COLO829 (cell line): ENCODE data around the gene EZH1.

Experiments used
- DNase-seq: peaks from one replicate; pipeline ENCODE4 v3.0.0; 2012; ENCODE audit warnings: low spot score

The EZH1 gene

GRCh38 chr17:42709561-42709960 is 35.3 kb downstream of the EZH1 start:
- DNase-seq: no peak

- no peak for DNase-seq
Observed at GRCh38 chr17:42708588-42708987, 36.3 kb downstream of the EZH1 start.

GRCh38 chr17:42706732-42707131 is 38.1 kb downstream of the EZH1 start:
- DNase-seq: no peak

GRCh38 chr17:42704837-42705494 is 39.9 kb downstream of the EZH1 start:
- DNase-seq: no peak

- DNase-seq: no peak
Observed at GRCh38 chr17:42704490-42704836, 40.4 kb downstream of the EZH1 start.

- no peak for DNase-seq
Observed at GRCh38 chr17:42702446-42702845, 42.4 kb downstream of the EZH1 start.

- no peak for DNase-seq
Observed at GRCh38 chr17:42700586-42701289, 44.1 kb downstream of the EZH1 start.

GRCh38 chr17:42699415-42699740 is 45.5 kb downstream of the EZH1 start:
- no peak for DNase-seq

- no peak for DNase-seq
Observed at GRCh38 chr17:42698736-42699414, 46.0 kb downstream of the EZH1 start.

GRCh38 chr17:42697108-42697811 is 47.6 kb downstream of the EZH1 start:
- DNase-seq: no peak

GRCh38 chr17:42695500-42695899 is 49.3 kb downstream of the EZH1 start:
- DNase-seq: no peak

GRCh38 chr17:42694524-42694923 is 50.3 kb downstream of the EZH1 start:
- no peak for DNase-seq

GRCh38 chr17:42692489-42692888 is 52.4 kb downstream of the EZH1 start:
- no peak for DNase-seq

- DNase-seq: no peak
Observed at GRCh38 chr17:42691021-42691545, 53.8 kb downstream of the EZH1 start.

GRCh38 chr17:42690596-42690995 is 54.2 kb downstream of the EZH1 start:
- DNase-seq: no peak

GRCh38 chr17:42687707-42688320 is 57.0 kb downstream of the EZH1 start:
- DNase-seq: no peak

GRCh38 chr17:42686520-42687128 is 58.2 kb downstream of the EZH1 start:
- no peak for DNase-seq

- DNase-seq: no peak
Observed at GRCh38 chr17:42685831-42686230, 59.0 kb downstream of the EZH1 start.

GRCh38 chr17:42684929-42685556 is 59.8 kb downstream of the EZH1 start:
- DNase-seq: no peak

- DNase-seq: no peak
Observed at GRCh38 chr17:42683407-42684034, 61.3 kb downstream of the EZH1 start.
